ENCODE data around the gene FAM83C.

DNA sequence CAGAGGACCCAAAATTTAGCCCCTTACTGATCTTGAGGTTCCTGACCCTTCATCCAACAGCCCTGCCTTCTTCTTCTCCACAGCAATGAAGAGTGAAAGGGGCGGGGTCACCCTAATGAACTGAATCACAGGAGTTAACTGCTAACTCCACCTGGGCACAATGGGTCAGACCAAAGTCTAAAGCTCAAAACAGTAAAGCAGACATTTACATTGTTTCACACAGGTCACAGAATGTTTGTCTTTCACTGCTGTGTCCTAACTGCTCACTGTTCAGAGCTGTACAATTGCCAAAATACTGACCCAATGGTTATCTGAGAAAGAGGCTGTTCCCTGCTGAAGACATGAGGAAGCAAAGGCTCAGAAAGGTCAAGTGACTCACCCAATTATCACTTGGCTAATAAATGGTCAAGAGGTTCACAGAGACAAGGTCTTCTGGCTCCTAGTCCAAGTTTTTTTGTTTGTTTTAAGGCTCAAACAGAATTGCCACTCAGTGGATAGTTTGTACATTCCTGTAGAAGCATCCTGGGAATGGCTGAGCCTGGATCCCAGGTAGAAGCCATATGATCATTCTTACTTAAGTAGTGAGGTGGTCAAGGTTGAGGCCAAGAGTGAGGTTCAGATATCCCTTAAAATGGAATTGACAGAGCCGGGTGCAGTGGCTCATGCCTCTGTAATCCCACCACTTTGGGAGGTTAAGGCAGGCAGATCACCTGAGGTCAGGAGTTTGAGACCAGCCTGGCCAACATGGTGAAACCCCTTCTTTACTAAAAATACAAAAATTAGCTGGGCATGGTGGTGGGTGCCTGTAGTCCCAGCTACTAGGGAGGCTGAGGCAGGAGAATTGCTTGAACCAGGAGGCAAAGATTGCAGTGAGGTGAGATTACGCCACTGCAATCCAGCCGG lies 35.1 kb upstream of the FAM83C start:
- TF ChIP-seq REST (IDR thresholded peaks at IDR 0.05; ENCODE audit: low read depth) (no peak), YY1 (IDR thresholded peaks at IDR 0.05; ENCODE audit: extremely low read depth, insufficient replicate concordance, low read depth, low read length) (no peak), CTCF (IDR thresholded peaks at IDR 0.05 in 2 of 3, conservative IDR thresholded peaks at IDR 0.05 in 1 of 3; ENCODE audit: borderline replicate concordance in 1 of 3, insufficient read depth in 1 of 3, low read depth in 2 of 3, low read length in 2 of 3) (no peak), SIN3A (IDR thresholded peaks at IDR 0.05; ENCODE audit: low read depth) (no peak), EZH2 (IDR thresholded peaks at IDR 0.05) (no peak), CEBPB (IDR thresholded peaks at IDR 0.05; ENCODE audit: low read depth) (peak; percentile 39; the same call in 1 of the 2 replicates), EGR1 (IDR thresholded peaks at IDR 0.05; ENCODE audit: low read depth) (no peak), CBX3 (IDR thresholded peaks at IDR 0.05; ENCODE audit: low read depth) (peak; percentile 53; the same call in 1 of the 2 replicates), POLR2A (IDR thresholded peaks at IDR 0.05; ENCODE audit: borderline replicate concordance, extremely low read depth, insufficient read depth, insufficient read length) (no peak), JUND (IDR thresholded peaks at IDR 0.05) (peak; percentile 75)
- TF ChIP-seq, protein P1, sequence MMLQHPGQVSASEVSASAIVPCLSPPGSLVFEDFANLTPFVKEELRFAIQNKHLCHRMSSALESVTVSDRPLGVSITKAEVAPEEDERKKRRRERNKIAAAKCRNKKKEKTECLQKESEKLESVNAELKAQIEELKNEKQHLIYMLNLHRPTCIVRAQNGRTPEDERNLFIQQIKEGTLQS (IDR thresholded peaks at IDR 0.05): no peak
